Measurements from ENCODE around the gene OR2W1. TPM values are rescaled to one million over a fixed set of nuclear protein-coding genes. Genes with fewer than 3 reads are reported as not detected.

The OR2W1 gene
- total RNA-seq, 4 donors from 2014 or later: not detected

DNA sequence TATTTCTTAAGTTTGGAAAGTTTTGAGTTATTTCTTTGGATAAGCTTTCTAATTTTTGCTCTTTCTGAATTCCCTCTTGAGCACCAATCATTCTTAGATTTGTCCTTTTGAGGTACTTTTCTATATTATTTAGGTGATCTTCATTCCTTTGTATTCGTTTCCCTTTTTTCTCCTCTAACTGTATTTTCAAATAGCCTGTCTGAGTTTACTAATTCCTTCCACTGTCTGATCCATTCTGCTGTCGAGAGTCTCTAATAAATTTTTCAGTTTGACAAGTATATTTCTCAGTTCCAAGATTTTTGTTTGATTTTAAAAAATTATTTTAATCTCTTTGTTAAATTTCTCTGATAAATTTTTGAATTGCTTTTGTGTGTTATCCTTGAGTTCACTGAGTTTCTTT, 23.5 kb downstream of the OR2W1 start:
- Histone ChIP-seq H3K9me3 (no peaks in the 10 kb centered on the region), H3K36me3 (no peaks in the 10 kb centered on the region), H3K4me3 (no peak overlapping the region), H3K27ac (no peak overlapping the region), H3K27me3 (no peaks in the 10 kb centered on the region), H3K4me1 (peaks cover 0 to 4% (median 0%) of the 10 kb centered on the region in 4 donors)
- no peak for TF ChIP-seq POLR2A (IDR thresholded peaks at IDR 0.05)
- TF ChIP-seq, protein P1, sequence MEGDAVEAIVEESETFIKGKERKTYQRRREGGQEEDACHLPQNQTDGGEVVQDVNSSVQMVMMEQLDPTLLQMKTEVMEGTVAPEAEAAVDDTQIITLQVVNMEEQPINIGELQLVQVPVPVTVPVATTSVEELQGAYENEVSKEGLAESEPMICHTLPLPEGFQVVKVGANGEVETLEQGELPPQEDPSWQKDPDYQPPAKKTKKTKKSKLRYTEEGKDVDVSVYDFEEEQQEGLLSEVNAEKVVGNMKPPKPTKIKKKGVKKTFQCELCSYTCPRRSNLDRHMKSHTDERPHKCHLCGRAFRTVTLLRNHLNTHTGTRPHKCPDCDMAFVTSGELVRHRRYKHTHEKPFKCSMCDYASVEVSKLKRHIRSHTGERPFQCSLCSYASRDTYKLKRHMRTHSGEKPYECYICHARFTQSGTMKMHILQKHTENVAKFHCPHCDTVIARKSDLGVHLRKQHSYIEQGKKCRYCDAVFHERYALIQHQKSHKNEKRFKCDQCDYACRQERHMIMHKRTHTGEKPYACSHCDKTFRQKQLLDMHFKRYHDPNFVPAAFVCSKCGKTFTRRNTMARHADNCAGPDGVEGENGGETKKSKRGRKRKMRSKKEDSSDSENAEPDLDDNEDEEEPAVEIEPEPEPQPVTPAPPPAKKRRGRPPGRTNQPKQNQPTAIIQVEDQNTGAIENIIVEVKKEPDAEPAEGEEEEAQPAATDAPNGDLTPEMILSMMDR (IDR thresholded peaks at IDR 0.05): no peak
- DNase-seq: no peak

DNA sequence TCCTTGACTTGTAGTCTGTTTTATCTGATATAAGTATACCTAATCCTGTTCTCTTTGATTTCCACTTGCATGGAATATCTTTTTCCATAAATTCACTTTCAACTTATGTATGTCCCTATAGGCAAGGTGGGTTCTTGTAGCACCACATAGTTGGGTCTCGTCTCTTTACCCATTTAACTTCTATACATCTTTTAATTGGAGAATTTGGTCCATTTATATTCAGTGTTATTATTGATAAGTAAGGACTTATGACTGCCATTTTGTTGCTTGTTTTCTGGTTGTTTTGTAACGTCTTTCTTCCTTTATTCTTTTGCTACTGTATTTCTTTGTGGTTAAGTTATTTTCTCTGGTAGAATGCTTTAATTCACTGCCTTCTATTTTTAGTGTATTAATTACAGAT, 25.3 kb downstream of the OR2W1 start:
- DNase-seq: no peak
- H3K9me3 ChIP-seq: no peaks in the 10 kb centered on the region
- H3K27me3 ChIP-seq: no peaks in the 10 kb centered on the region
- no peak for TF ChIP-seq POLR2A (IDR thresholded peaks at IDR 0.05)
- TF ChIP-seq, protein P1 (IDR thresholded peaks at IDR 0.05): no peak
- peaks cover 0 to 4% (median 0%) of the 10 kb centered on the region in 4 donors for H3K4me1 ChIP-seq
- no peaks in the 10 kb centered on the region for H3K36me3 ChIP-seq
- no peak overlapping the region for H3K27ac ChIP-seq
- no peak overlapping the region for H3K4me3 ChIP-seq

DNA sequence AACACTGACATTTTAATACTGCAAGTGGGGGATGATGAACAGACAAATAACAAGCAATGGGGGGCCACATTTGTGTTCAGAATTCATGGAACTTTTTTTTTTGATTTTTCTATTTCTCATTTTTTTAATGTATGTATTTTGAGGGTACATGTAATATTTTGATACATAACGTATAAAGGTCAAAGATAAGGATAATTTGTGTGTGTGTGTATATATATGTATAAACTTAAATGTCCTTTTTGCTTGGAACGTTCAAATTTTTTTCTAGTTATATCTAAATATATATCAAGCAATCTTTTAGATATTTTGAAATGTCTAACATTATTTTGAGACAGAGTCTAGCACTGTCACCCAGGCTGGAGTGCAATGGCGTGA, 27.6 kb downstream of the OR2W1 start:
- Histone ChIP-seq H3K9me3 (no peaks in the 10 kb centered on the region), H3K27me3 (no peaks in the 10 kb centered on the region), H3K27ac (no peak overlapping the region), H3K4me3 (peak overlapping the region in 1 of 4 donors; percentile 36), H3K36me3 (no peaks in the 10 kb centered on the region), H3K4me1 (peaks cover 0 to 4% (median 0%) of the 10 kb centered on the region in 4 donors)
- TF ChIP-seq, protein P1 (IDR thresholded peaks at IDR 0.05): no peak
- TF ChIP-seq POLR2A (IDR thresholded peaks at IDR 0.05): no peak
- DNase-seq: no peak

DNA sequence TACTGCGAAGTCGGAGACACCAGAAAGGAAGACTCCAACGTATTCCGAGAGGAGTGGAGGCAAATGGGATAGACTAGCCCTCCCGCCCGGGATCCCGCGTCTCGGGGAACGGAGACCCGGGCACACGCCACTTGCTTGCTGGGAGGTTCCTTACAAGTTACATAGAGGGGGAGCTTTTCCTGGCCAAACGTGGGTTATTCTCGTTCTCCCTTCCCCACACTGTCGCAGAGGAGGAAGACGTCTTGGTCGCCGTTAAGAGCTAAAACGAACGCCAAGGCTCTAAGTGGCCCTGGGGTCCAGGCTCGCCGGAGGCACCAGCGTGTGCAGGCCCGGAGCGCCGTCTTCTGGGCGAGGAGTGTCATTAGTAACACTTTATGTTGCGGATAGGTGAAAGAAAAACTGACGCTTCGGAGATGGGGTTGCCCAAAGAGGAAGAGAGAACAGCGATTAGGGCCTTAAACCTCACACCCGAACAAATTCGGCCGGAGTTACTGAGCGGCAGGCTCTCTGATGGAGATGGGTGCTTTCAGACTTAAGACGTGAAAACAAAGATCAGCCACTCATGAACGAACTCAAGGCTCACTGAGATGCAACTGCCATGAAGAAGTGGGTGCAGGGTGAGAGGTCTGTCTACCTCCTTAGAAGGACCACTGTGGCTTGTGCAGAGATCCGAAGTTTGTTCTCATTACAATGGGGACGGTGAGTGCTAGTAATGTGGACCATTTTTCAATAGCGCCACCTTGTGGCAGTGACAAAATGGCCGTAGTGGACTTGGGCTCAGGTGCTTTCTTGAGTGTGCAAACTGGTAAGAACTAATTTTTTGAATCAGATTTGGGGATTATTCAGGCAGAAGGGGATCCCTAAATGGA, 28.2 kb downstream of the OR2W1 start:
- peak overlapping the region; percentile 21 to 65 (median 48) for H3K4me3 ChIP-seq
- no peaks in the 10 kb centered on the region for H3K36me3 ChIP-seq
- peaks cover 0 to 4% (median 0%) of the 10 kb centered on the region in 4 donors for H3K4me1 ChIP-seq
- peak overlapping the region in 1 of 4 donors; percentile 48 for H3K27ac ChIP-seq
- DNase-seq: peak; percentile 80 to 96 (median 80)
- H3K27me3 ChIP-seq: no peaks in the 10 kb centered on the region
- TF ChIP-seq POLR2A (IDR thresholded peaks at IDR 0.05): no peak
- TF ChIP-seq, protein P1 (IDR thresholded peaks at IDR 0.05): peak; percentile 67 to 85 (median 80)
- H3K9me3 ChIP-seq: no peaks in the 10 kb centered on the region

DNA sequence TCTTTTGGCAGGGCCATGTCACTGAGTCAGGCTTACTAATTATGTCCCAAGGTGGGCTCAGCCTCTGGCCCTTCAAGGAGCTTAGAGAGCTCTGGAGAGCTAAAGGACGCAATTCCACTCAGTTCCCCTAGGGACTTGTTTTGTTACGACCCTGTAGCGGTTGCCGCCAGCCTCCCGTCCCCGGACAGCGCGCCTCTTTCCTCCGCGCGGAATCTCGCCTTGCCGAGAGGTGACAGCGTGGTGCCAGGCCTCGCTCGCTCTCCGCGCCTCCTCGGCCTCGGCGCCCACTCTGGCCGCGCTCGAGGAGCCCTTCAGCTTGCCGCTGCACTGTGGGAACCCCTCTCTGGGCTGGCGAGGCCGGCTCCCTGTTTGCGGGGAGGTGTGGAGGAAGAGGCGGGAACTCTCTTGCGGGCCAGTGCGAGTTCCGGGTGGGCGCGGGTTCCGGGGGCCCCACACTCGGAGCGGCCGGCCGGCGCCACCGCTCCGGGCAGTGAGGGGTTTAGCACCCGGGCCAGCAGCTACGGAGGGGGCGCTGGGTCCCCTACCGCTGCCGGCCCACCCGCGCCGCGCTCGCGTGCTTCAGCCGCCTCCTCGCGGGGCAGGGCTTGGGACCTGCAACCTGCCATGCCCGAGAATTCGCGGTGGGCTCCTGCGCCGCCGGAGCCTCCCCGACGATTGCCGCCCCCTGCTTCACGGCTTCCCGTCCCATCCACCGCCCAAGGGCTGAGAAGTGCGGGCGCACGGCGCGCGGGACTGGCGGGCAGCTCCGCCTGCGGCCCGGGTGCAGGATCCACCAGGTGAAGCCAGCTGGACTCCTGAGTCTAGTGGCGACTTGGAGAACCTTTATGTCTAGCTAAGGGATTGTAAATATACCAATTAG, 30.0 kb downstream of the OR2W1 start:
- Histone ChIP-seq H3K9me3 (no peaks in the 10 kb centered on the region), H3K27ac (no peak overlapping the region), H3K27me3 (no peaks in the 10 kb centered on the region), H3K36me3 (no peaks in the 10 kb centered on the region), H3K4me3 (peak overlapping the region in 2 of 4 donors; percentile 6 to 16), H3K4me1 (peaks cover 0 to 4% (median 0%) of the 10 kb centered on the region in 4 donors)
- no peak for TF ChIP-seq POLR2A (IDR thresholded peaks at IDR 0.05)
- TF ChIP-seq, protein P1 (IDR thresholded peaks at IDR 0.05): no peak
- DNase-seq: no peak

Measured in Peyer's patch (tissue), 4 donors.